Stimulated activated CD4-positive, alpha-beta T cell treated with anti-CD3 and anti-CD28 coated beads, Interleukin-2, amount 100 ng/mL, for 4 hours (primary cell): ENCODE data around the gene LNP1.
"Not testable (repeated sequence)": the region's sequence is repeated elsewhere in the genome, so short reads cannot be mapped to it uniquely, and the experiment has no call there.

Experiments used
- DNase-seq: peaks from one replicate; pipeline ENCODE4 v3.0.0-alpha.2; 2020; ENCODE audit warnings: low read depth

Gene LNP1

GRCh38 chr3:100429187-100429716 is 27.9 kb downstream of the LNP1 start:
- DNase-seq = no peak

- no peak for DNase-seq
These were observed 35.6 kb downstream of the LNP1 start for GRCh38 chr3:100436951-100437350.

- DNase-seq = no peak
These were observed 36.6 kb downstream of the LNP1 start for GRCh38 chr3:100437721-100438622.

- DNase-seq = no peak
These were observed 37.3 kb downstream of the LNP1 start for GRCh38 chr3:100438623-100438974.

GRCh38 chr3:100440895-100441294 is 39.6 kb downstream of the LNP1 start:
- DNase-seq = no peak

GRCh38 chr3:100443690-100444089 is 42.4 kb downstream of the LNP1 start:
- no peak for DNase-seq

- not testable (repeated sequence) for DNase-seq
These were observed 45.7 kb downstream of the LNP1 start for GRCh38 chr3:100447067-100447466.

- DNase-seq = no peak
These were observed 46.7 kb downstream of the LNP1 start for GRCh38 chr3:100448079-100448478.

GRCh38 chr3:100449214-100449613 is 47.9 kb downstream of the LNP1 start:
- no peak for DNase-seq

- DNase-seq = no peak
These were observed 53.3 kb downstream of the LNP1 start for GRCh38 chr3:100454677-100455076.

GRCh38 chr3:100455841-100456550 is 54.7 kb downstream of the LNP1 start:
- no peak for DNase-seq

GRCh38 chr3:100456745-100457144 is 55.4 kb downstream of the LNP1 start:
- no peak for DNase-seq

GRCh38 chr3:100457811-100458210 is 56.5 kb downstream of the LNP1 start:
- DNase-seq = no peak

GRCh38 chr3:100458814-100459213 is 57.5 kb downstream of the LNP1 start:
- DNase-seq = no peak

GRCh38 chr3:100463002-100463401 is 61.7 kb downstream of the LNP1 start:
- no peak for DNase-seq

GRCh38 chr3:100463646-100464155 is 62.4 kb downstream of the LNP1 start:
- DNase-seq = no peak

GRCh38 chr3:100465892-100466777 is 64.8 kb downstream of the LNP1 start:
- DNase-seq = no peak

- no peak for DNase-seq
These were observed 65.8 kb downstream of the LNP1 start for GRCh38 chr3:100467133-100467532.

- DNase-seq = no peak
These were observed 67.3 kb downstream of the LNP1 start for GRCh38 chr3:100468676-100469075.

- DNase-seq = no peak
These were observed 69.6 kb downstream of the LNP1 start for GRCh38 chr3:100470951-100471350.

GRCh38 chr3:100471444-100471843 is 70.1 kb downstream of the LNP1 start:
- DNase-seq = no peak

- not testable (repeated sequence) for DNase-seq
These were observed 76.6 kb downstream of the LNP1 start for GRCh38 chr3:100477851-100478360.
